SK-N-SH (cell line): ENCODE data around the gene B3GAT3. TPM values are rescaled to one million over a fixed set of nuclear protein-coding genes. Genes with fewer than 3 reads are reported as not detected.

Experiments used
- CTCF ChIA-PET: fragments of 300-600, 350-600 bp; formaldehyde crosslinking; extraction: SDS; loops from one replicate; lab custom pipeline; 2021; lab: Yijun Ruan, JAX
- POLR2A ChIA-PET: fragments of 350-600 bp; sonication (Branson Sonifier 250); formaldehyde crosslinking; extraction: SDS; loops from one replicate; lab custom pipeline; 2020; ENCODE audit warnings: antibody characterized with exemption, inconsistent platforms; lab: Yijun Ruan, JAX
- DNase-seq: peaks from one replicate; pipeline ENCODE4 v3.0.0; 2012
- H2AFZ ChIP-seq: fragments of 200-600 bp; sonication (generic); 2 replicates; pipeline ENCODE4 v1.8.1; 2016; ENCODE audit warnings: antibody characterized with exemption, mild to moderate bottlenecking, low read depth
- H3F3A ChIP-seq: fragments of 200-600 bp; sonication (generic); replicated peaks from 2 replicates; pipeline ENCODE3; 2016; ENCODE audit warnings: antibody characterized with exemption, mild to moderate bottlenecking; ENCODE audit not compliant: insufficient read depth
- H3K27ac ChIP-seq, 2 experiments: fragments of 200-500 bp in 1 of 2; fragments of 200-600 bp in 1 of 2; sonication (Bioruptor generic) in 1 of 2; sonication (generic), shearing (Covaris generic) in 1 of 2; 2 replicates each; pipeline versions ENCODE4 v1.5.1 to v1.6.1; 2014 to 2016; ENCODE audit warnings: low read depth in 2 of 2, inconsistent platforms in 1 of 2, low read length in 1 of 2, mild to moderate bottlenecking in 1 of 2, mixed read lengths in 1 of 2
- H3K27me3 ChIP-seq: fragments of 200-600 bp; sonication (generic), shearing (Covaris generic); 2 replicates; pipeline ENCODE4 v1.6.1; 2016; ENCODE audit warnings: mixed run types; ENCODE audit not compliant: insufficient read depth
- H3K36me3 ChIP-seq, 2 experiments: fragments of 200-500 bp in 1 of 2; fragments of 200-600 bp in 1 of 2; sonication (Bioruptor generic) in 1 of 2; sonication (generic) in 1 of 2; replicated peaks in 1 of 2; 2 replicates each; pipeline versions ENCODE3 to v1.5.1; 2014 to 2016; ENCODE audit warnings: low read length in 1 of 2, mild to moderate bottlenecking in 1 of 2; ENCODE audit not compliant: insufficient read depth in 2 of 2, control insufficient read depth in 1 of 2
- H3K4me1 ChIP-seq, 2 experiments: fragments of 200-500 bp in 1 of 2; fragments of 200-600 bp in 1 of 2; sonication (Bioruptor generic) in 1 of 2; sonication (generic), shearing (Covaris generic) in 1 of 2; 2 replicates each; pipeline versions ENCODE4 v1.5.1 to v1.6.1; 2014 to 2016; ENCODE audit warnings: low read depth in 1 of 2, low read length in 1 of 2, mixed run types in 1 of 2; ENCODE audit not compliant: insufficient read depth in 2 of 2, control insufficient read depth in 1 of 2
- H3K4me2 ChIP-seq: fragments of 200-600 bp; sonication (generic), shearing (Covaris generic); 2 replicates; pipeline ENCODE4 v1.6.1; 2017; ENCODE audit warnings: mixed run types
- H3K4me3 ChIP-seq, 2 experiments: fragments of 200-500 bp in 1 of 2; fragments of 200-600 bp in 1 of 2; sonication (Bioruptor generic) in 1 of 2; sonication (generic), shearing (Covaris generic) in 1 of 2; 2 replicates each; pipeline versions ENCODE4 v1.5.1 to v1.8.1; 2014 to 2016; ENCODE audit warnings: low read depth in 2 of 2, inconsistent platforms in 1 of 2, low read length in 1 of 2, mild to moderate bottlenecking in 1 of 2, mixed read lengths in 1 of 2, moderate library complexity in 1 of 2
- H3K79me2 ChIP-seq: fragments of 200-600 bp; sonication (generic); 2 replicates; pipeline ENCODE4 v1.8.1; 2017; ENCODE audit warnings: mild to moderate bottlenecking; ENCODE audit not compliant: insufficient read depth
- H3K9ac ChIP-seq: fragments of 200-600 bp; sonication (generic); 2 replicates; pipeline ENCODE4 v1.6.1; 2017; ENCODE audit warnings: mixed run types
- H3K9me2 ChIP-seq: fragments of 200-600 bp; sonication (generic); 2 replicates; pipeline ENCODE4 v1.6.1; 2017; ENCODE audit warnings: mixed run types
- H3K9me3 ChIP-seq: fragments of 200-600 bp; sonication (generic); 2 replicates; pipeline ENCODE4 v1.6.1; 2017; ENCODE audit warnings: mixed run types, mild to moderate bottlenecking, moderate library complexity
- H4K20me1 ChIP-seq: fragments of 200-600 bp; sonication (generic); 2 replicates; pipeline ENCODE4 v1.6.1; 2017; ENCODE audit warnings: mild to moderate bottlenecking, mixed run types; ENCODE audit not compliant: insufficient read depth
- EZH2phosphoT487 ChIP-seq: fragments of 200-600 bp; sonication (generic); IDR thresholded peaks from 2 replicates; pipeline ENCODE4 v1.6.1; 2017; ENCODE audit warnings: low read depth, mixed run types, mild to moderate bottlenecking, antibody characterized with exemption, moderate library complexity, borderline replicate concordance
- FOXJ3 ChIP-seq: sonication (generic); formaldehyde crosslinking; IDR thresholded peaks from 2 replicates; pipeline ENCODE4 v1.5.1; 2020; ENCODE audit warnings: mild to moderate bottlenecking, missing genetic modification reagents
- GABPA ChIP-seq: IDR thresholded peaks from 2 replicates; pipeline ENCODE4 v1.4.0; 2012; ENCODE audit warnings: low read depth, mild to moderate bottlenecking
- MEF2A ChIP-seq: IDR thresholded peaks from 2 replicates; pipeline ENCODE4 v1.4.0; 2012; ENCODE audit warnings: low read depth, borderline replicate concordance
- MXI1 ChIP-seq: IDR thresholded peaks from 2 replicates; pipeline ENCODE4 v1.6.1; 2012; ENCODE audit warnings: mild to moderate bottlenecking, low read depth, low read length, improper control_type of control experiment
- PBX3 ChIP-seq: IDR thresholded peaks from 2 replicates; pipeline ENCODE4; 2012
- USF2 ChIP-seq: fragments of 150-350 bp; IDR thresholded peaks from 2 replicates; pipeline ENCODE4 v1.6.1; 2017; ENCODE audit warnings: antibody characterized with exemption, low read length, low read depth, borderline replicate concordance
- WGBS: methylation state at CpG from one replicate; pipeline ENCODE4 v1.1.6; 2017; ENCODE audit warnings: low lambda C conversion rate; 5-methylcytosine and 5-hydroxymethylcytosine counted together
- polyA plus RNA-seq, 3 experiments: library from polyadenylated mRNA; depleted of rRNA; stranded (reverse); fragments of >200 nt; gene quantifications; 2 replicates each; pipeline ENCODE4 v1.2.3, GENCODE V29; 2012

The B3GAT3 gene
- polyA plus RNA-seq, 1 of the 3 experiments (the other 2 are of a cell fraction), result 104 TPM

- no peak for TF ChIP-seq MEF2A
- TF ChIP-seq, all 33 proteins: peak for 3
Measured at GRCh38 chr11:62611705-62612365, 10.0 kb downstream of the B3GAT3 start (continued).

GRCh38 chr11:62610814-62611704 lies 10.7 kb downstream of the B3GAT3 start:
- H3K9me2 ChIP-seq, result no peaks in the 10 kb centered on the region
- H3K9me3 ChIP-seq, result no peaks in the 10 kb centered on the region
- peak overlapping the region; percentile 71 to 81 for H3K4me3 ChIP-seq
- peak overlapping the region; percentile 70 for H3K9ac ChIP-seq
- H3K4me1 ChIP-seq, result peaks cover 4 to 24% of the 10 kb centered on the region in 2 experiments; a peak in 2 of 4 replicates
- ChIA-PET CTCF (interaction anchor here (0.8 to 6.9 kb wide), 16 partner anchors 7 to 841 kb away, joined by 3 to 69 read pairs (median 6); partner anchors contain the start of genes B3GAT3, C11orf98, CSKMT and LBHD1), POLR2A (interaction anchor here (1.0 to 2.7 kb wide), 6 partner anchors 10 to 54 kb away, joined by 3 to 18 read pairs (median 10); partner anchors contain the start of genes B3GAT3, C11orf98, CSKMT and EEF1G)
- no peaks in the 10 kb centered on the region for H4K20me1 ChIP-seq
- DNase-seq, result no peak
- peaks cover 17% of the 10 kb centered on the region; the same call in 1 of the 2 replicates for H3K79me2 ChIP-seq
- H3F3A ChIP-seq, result peaks cover 27% of the 10 kb centered on the region
- peak overlapping the region; percentile 82 for H3K4me2 ChIP-seq
- H3K27ac ChIP-seq, result peak overlapping the region; percentile 70 to 92
- TF ChIP-seq PBX3, result no peak
- no peaks in the 10 kb centered on the region for H3K27me3 ChIP-seq
- no peak overlapping the region for H2AFZ ChIP-seq
- peaks cover 13 to 17% of the 10 kb centered on the region in 2 experiments for H3K36me3 ChIP-seq
- 81% methylated on average over 20 of the region's 28 CpGs for WGBS

GRCh38 chr11:62610403-62610802 lies 11.4 kb downstream of the B3GAT3 start:
- H3K4me1 ChIP-seq, result peaks cover 4 to 24% of the 10 kb centered on the region in 2 experiments; a peak in 2 of 4 replicates
- no peak for DNase-seq
- ChIA-PET POLR2A (interaction anchor here (1.0 to 1.7 kb wide), 3 partner anchors 9 to 55 kb away, joined by 3 to 10 read pairs (median 9); partner anchors contain the start of genes B3GAT3, C11orf98, CSKMT and MTA2), CTCF (interaction anchor here (0.9 to 6.9 kb wide), 7 partner anchors 10 to 233 kb away, joined by 5 to 69 read pairs (median 8); partner anchors contain the start of genes LBHD1, MTA2, TUT1 and UQCC3)
- H2AFZ ChIP-seq, result no peak overlapping the region
- H3K9ac ChIP-seq, result no peak overlapping the region
- TF ChIP-seq EZH2phosphoT487, result no peak
- TF ChIP-seq MXI1, result no peak
- no peak for TF ChIP-seq GABPA
- no peak for TF ChIP-seq MEF2A
- no peak for TF ChIP-seq FOXJ3 (CRISPR knock-in tag)
- TF ChIP-seq USF2, result no peak
- no peaks in the 10 kb centered on the region for H3K9me3 ChIP-seq
- H4K20me1 ChIP-seq, result no peaks in the 10 kb centered on the region
- H3F3A ChIP-seq, result peaks cover 27% of the 10 kb centered on the region
- H3K4me3 ChIP-seq, result no peak overlapping the region; a peak in 1 of 4 replicates
- H3K79me2 ChIP-seq, result peaks cover 17% of the 10 kb centered on the region; the same call in 1 of the 2 replicates
- no peaks in the 10 kb centered on the region for H3K27me3 ChIP-seq
- peaks cover 15 to 20% of the 10 kb centered on the region in 2 experiments for H3K36me3 ChIP-seq
- H3K27ac ChIP-seq, result no peak overlapping the region
- H3K9me2 ChIP-seq, result no peaks in the 10 kb centered on the region
- H3K4me2 ChIP-seq, result no peak overlapping the region
- 96% methylated on average over 6 of the region's 6 CpGs for WGBS
